ENCODE measurements around the gene CYSTM1.

Gene CYSTM1

GRCh38 chr5:140261403-140262171 lies 86.6 kb downstream of the CYSTM1 start:
- DNase-seq, result peak; percentile 79

GRCh38 chr5:140262221-140262620 lies 87.2 kb downstream of the CYSTM1 start:
- no peak for DNase-seq

- DNase-seq, result no peak
Measured at GRCh38 chr5:140262839-140263238, 87.9 kb downstream of the CYSTM1 start.

GRCh38 chr5:140265845-140266244 lies 90.9 kb downstream of the CYSTM1 start:
- DNase-seq, result no peak

GRCh38 chr5:140266471-140267200 lies 91.6 kb downstream of the CYSTM1 start:
- no peak for DNase-seq

GRCh38 chr5:140267201-140267540 lies 92.2 kb downstream of the CYSTM1 start:
- no peak for DNase-seq

GRCh38 chr5:140267559-140268018 lies 92.6 kb downstream of the CYSTM1 start:
- no peak for DNase-seq

GRCh38 chr5:140270008-140270407 lies 95.0 kb downstream of the CYSTM1 start:
- no peak for DNase-seq

GRCh38 chr5:140273401-140273877 lies 98.5 kb downstream of the CYSTM1 start:
- DNase-seq, result no peak

- no peak for DNase-seq
Measured at GRCh38 chr5:140275837-140276236, 100.8 kb downstream of the CYSTM1 start.

- DNase-seq, result no peak
Measured at GRCh38 chr5:140282266-140282665, 107.3 kb downstream of the CYSTM1 start.

GRCh38 chr5:140284013-140284412 lies 109.0 kb downstream of the CYSTM1 start:
- DNase-seq, result no peak

- no peak for DNase-seq
Measured at GRCh38 chr5:140286424-140286823, 111.4 kb downstream of the CYSTM1 start.

- DNase-seq, result no peak
Measured at GRCh38 chr5:140287801-140288521, 113.0 kb downstream of the CYSTM1 start.

GRCh38 chr5:140292212-140293036 lies 117.4 kb downstream of the CYSTM1 start:
- DNase-seq, result peak; percentile 35

All from NCI-H226 (cell line).